Activated naive CD4-positive, alpha-beta T cell (primary cell): ENCODE results near the gene RNU6-7.

Source experiments
- DNase-seq, 4 experiments: peaks; one replicate each; lab custom pipeline; 2025; lab: John Stamatoyannopoulos, UW

The RNU6-7 gene

DNA sequence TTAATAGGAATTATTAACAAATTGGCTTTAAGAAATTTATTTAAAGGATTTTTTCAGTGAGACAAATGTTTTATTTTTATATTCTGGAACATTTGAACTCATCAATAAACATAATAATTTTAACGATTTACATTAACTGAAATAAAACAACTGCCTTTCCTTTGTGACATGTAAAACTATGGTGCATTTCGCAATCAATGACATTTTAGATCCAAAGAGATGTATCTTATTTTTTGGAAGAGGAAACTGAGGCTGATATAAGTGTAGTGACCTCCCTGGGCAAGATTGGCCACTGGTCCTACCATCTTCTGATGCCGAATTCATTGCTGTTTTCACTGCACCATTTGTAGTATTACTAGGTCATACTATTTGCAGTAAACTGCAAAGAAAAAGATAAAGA, 3.7 kb downstream of the RNU6-7 start:
- no peak for DNase-seq

DNA sequence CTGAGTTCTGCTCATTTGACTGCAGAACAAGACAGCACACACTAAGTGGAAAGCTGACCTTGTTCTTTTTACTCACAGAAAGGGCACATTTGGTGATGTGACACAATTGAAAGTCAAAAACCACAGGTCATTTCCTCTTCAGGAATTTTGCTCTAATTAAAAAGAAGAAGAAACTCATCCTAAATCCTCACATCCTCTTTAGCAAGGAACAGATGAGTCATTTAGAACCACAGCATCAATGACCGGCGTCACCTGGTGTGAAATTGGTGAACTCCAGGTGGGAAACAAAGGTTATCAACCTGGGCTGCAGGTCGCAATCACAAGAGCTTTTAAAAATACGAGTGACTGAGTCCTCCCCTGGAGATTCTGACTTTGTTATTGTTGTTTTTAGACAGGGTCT, 4.1 kb downstream of the RNU6-7 start:
- DNase-seq = no peak

DNA sequence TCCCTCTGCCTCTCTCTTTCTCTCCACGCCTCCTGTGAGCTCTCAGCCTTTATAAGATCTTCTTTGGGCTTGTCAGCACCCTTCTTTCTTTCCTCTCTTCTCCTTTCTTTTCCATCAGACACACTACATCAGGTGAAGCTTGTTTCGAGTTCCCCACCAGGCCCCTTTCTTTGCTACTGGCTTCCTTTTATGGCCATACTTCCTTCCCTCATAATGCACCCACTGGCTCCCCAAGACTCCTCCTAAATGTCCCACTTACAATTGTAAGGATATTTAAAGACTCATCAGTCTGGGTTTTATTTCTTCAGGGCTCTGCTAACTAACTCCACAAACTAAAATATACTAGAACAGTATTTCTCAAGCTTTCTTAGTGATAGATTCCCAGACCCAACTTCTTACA, 4.7 kb downstream of the RNU6-7 start:
- DNase-seq = no peak

DNA sequence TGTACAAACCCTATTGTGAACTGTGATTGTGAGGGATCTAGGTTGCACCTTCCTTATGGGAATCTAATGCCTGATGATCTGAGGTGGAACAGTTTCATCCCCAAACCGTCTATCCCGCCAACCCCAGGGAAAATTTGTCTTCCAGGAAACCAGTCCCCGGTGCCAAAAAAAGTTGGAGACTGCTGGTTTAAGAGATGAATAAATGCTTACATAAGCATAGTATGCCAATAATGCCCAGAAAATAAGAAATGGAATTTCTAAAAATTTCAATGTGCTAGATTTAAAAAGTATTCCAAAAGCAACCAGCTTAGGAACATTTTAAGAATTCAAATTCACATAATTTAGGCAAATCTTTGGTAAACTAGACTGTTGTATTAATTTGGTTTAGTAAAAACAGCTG, 6.6 kb downstream of the RNU6-7 start:
- no peak for DNase-seq

DNA sequence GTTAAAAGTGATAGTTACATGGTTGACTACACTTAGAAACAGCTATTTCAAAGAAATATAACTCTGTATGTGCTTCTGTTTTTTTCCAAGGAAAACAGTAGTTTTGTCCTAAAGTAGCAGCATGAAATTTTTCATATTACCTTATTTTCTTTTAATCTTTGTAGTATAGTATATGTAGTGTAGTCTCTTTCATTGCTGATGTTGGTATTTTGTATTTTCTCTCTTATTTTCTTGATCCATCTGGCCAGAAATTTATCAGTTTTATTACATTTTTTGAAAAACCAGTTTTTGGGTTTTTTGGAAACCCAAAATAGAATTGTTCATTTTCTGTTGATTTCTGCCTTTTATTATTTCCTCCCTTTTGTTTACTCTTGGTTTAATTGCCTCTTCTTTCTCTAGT, 7.6 kb downstream of the RNU6-7 start:
- DNase-seq = no peak

DNA sequence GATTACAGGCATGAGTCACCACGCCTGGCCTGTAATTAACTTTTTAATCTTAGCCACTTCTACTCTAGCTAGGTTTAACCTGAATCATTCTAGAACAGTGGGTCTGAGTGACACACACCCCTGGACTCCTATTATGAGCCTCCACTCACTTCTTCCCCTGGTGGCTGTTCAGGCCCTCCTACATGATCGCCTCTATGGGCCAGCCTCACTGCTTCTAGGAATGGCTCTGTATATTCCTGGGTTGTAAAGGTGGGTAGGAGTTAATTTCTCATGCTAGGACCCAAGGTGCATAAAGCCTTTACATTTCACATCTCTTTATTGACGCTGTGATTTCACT, 9.2 kb downstream of the RNU6-7 start:
- no peak for DNase-seq

DNA sequence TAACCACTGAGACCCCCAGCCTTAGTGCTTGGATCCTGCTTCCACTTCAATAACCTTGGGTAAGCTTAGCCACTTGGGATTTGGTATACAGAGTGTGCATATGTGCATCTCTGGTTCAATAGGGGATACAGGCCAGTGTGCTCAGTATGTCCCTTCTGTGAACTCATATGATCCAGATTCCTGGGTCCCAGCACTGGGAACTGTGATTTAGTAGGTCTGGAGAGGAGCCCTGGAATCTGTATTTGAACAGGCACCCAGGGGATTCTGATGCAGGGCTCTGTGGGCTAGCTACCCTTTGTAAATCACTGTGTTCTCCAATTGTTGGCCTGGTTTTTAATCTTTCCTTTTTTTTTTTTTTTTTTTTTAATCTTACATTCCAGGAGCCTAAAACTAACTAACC, 11.0 kb downstream of the RNU6-7 start:
- DNase-seq = no peak

DNA sequence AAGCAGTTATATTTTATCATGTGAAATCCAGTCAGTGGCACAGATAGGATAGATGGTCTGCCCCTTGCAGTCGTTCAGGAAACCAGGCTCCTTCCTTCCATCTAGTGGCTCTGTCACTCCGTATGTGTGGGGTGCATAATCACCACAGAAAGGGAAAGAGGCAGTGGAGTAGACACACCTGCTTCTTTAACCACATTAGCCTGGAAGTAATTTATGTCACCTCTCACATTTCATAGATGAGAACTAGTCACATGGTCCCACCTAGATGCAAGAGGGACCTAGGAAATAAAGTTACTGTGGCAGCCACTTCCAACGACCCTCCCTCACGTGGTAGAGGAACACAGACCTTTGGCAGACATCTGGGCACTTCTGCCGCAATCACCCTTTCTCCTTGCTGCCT, 15.5 kb downstream of the RNU6-7 start:
- no peak for DNase-seq

DNA sequence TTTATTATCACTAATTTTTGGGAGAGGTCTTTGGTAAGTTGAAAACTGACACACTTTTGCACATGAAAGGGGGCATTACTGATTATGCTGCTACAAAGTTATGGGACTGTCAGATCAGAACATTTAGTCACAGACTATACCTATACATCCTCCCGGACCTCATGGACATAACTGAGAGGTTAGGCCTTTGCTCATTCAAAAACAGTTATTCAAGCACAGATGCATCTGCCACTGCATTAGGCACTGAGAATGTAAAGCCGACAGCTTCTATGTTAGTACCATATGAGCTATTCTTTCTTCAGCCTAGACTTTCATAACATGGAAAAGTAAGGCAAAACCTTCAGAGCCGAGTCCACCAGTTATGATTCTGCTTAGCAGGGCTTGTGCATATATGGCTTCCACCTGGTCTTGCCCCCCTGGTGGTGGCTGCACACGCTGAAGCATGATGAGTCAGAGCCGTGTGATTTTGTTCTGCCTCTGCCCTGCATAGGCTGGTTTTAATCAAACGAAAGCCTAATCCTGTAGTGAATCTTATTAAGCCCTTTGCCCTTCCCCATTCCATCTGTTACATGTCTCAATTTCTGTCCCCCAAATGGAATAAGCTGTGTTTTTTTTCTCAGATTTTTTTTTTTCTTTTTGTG, 23.0 kb downstream of the RNU6-7 start:
- peak in 1 of 4 experiments; percentile 2 for DNase-seq

DNA sequence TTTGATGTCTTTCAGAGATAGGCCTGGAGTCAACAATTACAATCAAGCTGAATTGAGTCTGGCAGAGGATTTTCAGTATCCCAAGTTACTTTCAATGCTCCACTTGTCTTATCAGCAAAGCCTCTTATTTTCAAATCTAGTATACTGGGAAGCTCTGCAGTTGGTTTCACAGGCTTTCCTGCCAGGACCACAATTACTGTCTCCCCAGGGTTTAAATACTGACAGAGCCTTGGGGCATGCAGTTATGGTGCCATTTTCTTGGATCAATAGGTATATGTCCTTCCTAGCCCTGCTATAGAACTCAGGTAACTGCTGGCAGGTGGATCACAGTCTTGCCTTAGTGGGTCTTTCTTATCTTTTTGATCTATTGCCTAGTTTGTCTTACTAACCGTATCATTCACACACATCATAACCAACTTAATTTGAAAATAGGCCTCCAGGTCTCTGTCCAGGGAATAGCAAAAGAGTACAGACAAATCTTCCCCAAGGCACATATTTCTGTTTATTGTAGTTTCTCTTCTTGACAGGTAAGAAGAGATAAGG, 23.6 kb downstream of the RNU6-7 start:
- DNase-seq = no peak

DNA sequence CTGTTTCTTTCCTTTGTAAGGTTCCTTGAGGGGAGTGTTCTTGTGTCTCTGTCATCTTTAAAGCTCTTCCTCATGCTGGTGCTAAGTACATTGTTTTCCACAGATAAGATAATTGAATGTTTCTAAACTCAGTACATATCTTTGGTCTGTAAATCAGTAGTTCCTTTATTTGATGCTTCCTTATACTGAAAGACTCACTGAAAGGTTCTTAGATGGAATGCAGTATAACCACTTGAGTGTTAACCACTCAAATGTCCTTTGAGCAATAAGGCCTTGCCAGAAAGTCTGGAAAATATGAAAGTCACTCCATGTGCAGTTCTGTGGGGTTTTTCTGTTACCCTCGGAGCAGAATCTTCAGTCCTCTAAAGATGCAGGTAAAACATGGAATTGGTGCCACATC, 24.2 kb downstream of the RNU6-7 start:
- DNase-seq = no peak

DNA sequence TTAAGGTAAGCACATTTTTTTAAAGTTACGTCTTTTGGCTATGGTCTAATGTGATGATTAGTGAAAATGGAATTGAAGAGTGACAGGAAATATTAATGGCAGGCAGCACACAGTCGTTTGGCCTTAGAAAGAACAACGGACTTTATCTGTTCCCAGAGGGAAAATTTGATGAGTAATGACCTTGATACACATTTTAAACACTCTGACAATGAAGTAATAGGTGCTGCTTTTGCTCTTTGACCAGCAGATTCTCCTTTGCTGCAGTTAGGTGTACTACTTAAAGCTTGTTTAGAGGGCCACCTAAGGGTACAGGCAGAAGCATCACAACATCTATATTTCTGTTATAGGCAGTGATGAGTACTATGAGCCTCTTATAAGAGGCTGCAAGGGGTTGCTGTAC, 28.3 kb downstream of the RNU6-7 start:
- no peak for DNase-seq

DNA sequence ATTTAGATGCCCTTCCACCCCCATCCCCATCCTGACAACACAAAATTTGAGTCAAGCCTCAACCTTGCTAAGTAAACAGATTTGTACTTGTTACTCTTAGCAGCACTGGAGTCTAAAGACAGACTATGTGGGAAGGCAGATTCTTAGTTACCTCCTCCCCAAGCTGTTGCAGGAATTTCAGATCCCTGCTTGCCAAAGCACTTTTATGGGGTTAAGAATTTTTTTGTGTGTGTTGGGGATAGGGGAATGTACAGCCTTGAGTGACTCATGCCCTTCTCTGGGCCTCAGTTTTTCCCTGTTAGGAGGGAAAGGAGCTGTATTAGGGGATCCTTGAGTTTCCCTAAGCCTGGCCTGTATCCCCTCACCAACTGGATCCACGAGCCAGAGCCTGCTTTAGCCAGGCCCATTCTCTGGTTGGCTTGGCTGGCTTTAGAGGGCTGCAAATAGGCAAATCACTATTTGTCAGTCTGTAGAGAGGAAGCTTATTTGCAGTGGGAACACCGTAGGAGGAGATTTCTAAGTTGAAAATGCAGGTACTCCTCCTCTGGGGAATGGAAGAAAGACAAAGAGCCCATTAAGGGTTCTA, 28.9 kb downstream of the RNU6-7 start:
- no peak for DNase-seq

DNA sequence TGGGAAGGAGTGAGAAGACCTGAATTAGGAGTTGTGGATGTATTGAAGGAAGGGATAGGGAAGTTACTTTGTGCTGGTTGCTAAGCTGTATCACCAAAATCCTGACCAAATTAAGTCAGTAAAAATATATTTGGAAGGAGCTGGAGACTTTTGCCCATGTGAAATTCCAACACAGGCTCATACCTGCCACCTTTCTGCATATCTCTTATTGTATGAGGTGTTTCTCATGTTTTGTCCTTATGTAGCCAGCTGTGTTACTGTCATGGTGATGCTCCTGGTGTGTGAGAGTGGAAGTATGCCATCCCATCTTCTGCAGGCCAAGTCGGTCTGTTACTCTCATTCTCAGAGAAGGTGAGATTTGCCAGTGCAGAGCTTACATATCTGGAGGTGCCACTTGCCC, 30.6 kb downstream of the RNU6-7 start:
- DNase-seq = no peak

DNA sequence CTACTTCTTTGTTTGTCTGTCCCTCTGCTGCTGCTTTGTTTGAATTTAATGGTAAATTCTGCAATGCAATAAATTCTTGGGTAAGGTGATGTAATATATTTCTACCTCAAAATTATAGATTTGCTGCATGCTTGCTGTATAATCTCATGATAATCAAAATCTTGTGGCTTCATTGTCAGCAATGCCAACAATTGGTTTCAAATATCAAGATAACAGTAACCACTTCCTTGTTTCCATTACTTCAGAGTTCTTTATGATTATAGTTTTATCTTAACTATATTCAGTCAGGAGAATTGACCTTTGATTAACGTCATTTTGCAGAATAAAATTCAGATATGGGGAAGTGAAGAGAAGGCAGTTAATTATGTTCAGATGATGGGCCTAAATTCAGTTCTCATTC, 31.4 kb downstream of the RNU6-7 start:
- DNase-seq = no peak

DNA sequence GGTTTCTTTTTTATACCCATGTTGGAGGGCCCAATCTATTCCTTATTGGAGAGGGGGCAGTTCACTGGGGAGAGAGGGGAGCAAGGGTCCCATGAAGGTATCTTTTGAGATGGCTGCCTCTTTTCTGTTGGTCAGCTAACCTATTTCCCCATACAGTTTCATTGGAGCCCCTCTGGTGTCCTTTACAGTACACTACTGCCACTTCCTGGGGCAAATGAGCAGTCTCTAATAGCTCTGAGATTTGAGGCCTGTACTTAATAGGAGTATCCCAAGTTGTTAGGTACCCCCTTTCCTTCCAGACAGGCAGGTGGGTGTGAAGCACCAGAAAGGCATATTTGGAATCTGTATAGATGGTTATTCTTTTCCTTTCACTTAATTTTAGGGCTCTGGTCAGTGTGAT, 42.6 kb downstream of the RNU6-7 start:
- no peak for DNase-seq

DNA sequence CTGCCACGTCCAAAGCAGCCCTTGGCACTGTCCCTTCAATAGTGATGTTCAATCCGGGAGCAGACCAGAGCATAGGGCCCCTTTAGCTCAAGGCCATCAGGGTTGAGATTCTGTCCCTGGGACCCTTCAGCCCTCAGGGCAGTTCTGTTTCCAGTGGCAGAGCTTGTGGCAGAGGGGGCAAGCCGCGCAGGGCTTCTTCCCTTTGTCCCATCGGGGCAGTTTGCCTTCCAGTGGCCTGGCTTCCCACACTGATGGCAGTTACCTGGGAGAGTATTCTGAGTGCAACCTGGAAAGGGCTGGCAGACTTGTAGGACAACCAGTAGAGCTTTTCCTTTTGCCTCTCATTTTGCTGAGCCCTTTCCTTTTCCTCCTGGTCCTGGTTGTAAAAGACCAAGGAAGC, 44.9 kb downstream of the RNU6-7 start:
- DNase-seq = no peak

DNA sequence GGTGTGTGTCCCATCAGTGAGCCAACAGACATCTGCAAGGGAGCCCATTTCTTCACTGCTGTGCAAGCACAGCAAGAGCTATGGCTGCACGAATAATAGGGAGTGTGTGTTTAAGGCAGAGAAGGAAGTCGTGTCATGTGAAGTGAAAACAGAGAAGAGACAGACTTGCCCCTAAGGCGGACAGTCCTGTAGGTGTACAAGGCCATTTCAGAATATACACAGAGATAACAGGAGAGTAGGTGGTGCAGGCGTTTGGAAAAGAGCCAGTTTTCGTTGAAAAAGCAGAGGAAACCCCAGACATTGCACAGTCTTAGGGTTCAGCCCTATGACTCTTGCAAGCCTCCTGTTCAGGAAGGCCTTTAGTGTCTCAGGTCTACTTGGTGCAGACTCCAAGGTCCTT, 47.5 kb downstream of the RNU6-7 start:
- no peak for DNase-seq

DNA sequence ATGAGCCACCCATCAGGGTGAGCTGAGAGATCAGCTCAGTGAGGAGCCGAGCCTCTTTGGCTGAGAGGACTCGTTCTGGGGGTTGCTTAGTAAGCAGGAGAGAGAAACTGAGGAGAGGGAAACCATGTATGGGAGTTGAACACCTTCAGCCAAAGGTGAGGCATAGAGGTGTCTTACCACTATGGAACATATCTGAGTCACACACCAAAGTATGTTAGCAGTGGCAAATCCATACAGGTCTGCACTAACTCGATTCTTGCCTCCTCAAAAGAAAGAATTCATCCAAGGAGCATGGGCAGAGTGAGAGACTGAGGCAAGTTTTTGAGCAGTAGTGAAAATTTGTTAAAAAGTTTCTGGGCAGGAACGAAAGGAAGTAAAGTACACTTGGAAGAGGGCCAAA, 47.9 kb downstream of the RNU6-7 start:
- no peak for DNase-seq

DNA sequence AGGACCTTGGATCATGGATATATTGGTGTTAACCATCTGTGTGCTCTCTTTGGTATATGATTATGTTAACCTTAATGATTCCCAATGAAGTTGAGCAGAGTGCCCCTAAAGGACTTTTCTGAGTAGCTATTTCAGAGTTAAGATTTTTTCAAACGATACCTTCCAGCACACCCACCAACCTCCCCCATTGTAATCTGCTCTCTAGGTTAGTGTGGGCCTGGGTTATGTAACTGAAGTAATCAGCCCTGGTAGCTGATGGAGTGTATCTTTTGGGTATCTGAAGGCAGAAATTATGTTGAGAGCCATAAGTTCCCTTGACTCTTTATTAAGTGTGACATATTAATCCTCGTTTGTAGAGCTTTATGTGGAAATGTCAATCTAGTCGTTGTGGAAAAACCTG, 48.8 kb downstream of the RNU6-7 start:
- DNase-seq = no peak

DNA sequence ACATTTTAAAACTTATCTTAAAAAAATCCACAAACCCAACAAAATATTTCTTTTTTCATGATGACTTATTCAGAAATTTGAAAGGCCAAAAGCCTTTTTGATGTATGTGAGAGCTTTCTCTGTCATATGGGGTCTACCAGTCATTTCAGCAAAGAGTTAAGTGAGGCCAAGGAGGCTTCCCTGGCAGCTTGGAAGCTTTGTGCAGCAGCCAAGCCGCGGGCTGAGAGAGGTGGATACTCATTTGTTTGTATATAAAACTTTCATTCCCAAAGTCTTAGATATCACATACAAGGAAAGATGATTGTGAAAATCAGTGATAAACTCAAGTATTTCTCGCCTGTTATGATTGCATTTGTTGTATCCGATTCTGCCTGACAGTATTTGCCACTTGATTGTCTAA, 49.7 kb downstream of the RNU6-7 start:
- DNase-seq = no peak
